ENCODE measurements around the gene SUDS3.
"Not testable (repeated sequence)": the region's sequence is repeated elsewhere in the genome, so short reads cannot be mapped to it uniquely, and the experiment has no call there.

Gene SUDS3

DNA sequence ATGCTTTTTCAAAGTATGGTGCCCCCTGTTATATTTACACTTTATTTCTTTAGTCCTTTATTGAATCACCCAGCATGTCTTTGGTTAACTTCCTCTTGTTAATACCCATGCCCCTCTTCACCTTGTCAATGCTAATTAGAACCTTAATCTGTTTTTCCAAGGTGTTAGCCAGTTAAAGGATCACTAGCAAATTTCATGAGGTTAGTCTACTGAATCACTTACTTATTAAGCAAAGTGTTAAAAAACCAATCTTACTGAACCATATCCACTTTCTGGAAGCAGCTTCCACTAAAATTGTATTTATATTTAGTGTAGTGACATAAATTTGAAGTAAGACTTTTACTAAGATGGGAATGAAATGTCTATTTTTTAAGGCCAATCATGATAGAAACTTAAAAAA lies 31.5 kb upstream of the SUDS3 start:
- TF ChIP-seq, protein P1, sequence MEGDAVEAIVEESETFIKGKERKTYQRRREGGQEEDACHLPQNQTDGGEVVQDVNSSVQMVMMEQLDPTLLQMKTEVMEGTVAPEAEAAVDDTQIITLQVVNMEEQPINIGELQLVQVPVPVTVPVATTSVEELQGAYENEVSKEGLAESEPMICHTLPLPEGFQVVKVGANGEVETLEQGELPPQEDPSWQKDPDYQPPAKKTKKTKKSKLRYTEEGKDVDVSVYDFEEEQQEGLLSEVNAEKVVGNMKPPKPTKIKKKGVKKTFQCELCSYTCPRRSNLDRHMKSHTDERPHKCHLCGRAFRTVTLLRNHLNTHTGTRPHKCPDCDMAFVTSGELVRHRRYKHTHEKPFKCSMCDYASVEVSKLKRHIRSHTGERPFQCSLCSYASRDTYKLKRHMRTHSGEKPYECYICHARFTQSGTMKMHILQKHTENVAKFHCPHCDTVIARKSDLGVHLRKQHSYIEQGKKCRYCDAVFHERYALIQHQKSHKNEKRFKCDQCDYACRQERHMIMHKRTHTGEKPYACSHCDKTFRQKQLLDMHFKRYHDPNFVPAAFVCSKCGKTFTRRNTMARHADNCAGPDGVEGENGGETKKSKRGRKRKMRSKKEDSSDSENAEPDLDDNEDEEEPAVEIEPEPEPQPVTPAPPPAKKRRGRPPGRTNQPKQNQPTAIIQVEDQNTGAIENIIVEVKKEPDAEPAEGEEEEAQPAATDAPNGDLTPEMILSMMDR (IDR thresholded peaks at IDR 0.05; ENCODE audit: extremely low read depth, insufficient read depth, missing control alignments): no peak
- no peak for DNase-seq (ENCODE audit: low spot score)
- in situ Hi-C loops (cut with MboI; ENCODE audit: low pct_unique_long_range_greater_than_20kb, low sequenced_read_pairs, unreplicated experiment): no loop called here

- DNase-seq (ENCODE audit: low spot score): no peak
- TF ChIP-seq, protein P1 (IDR thresholded peaks at IDR 0.05; ENCODE audit: extremely low read depth, insufficient read depth, missing control alignments): no peak
- in situ Hi-C loops (cut with MboI; ENCODE audit: low pct_unique_long_range_greater_than_20kb, low sequenced_read_pairs, unreplicated experiment): no loop called here
Measured at GRCh38 chr12:118345355-118345754, 31.0 kb upstream of the SUDS3 start.

- in situ Hi-C loops (cut with MboI; ENCODE audit: low pct_unique_long_range_greater_than_20kb, low sequenced_read_pairs, unreplicated experiment): no loop called here
- TF ChIP-seq, protein P1 (IDR thresholded peaks at IDR 0.05; ENCODE audit: extremely low read depth, insufficient read depth, missing control alignments): no peak
- DNase-seq (ENCODE audit: low spot score): no peak
Measured at GRCh38 chr12:118346895-118347294, 29.5 kb upstream of the SUDS3 start.

- TF ChIP-seq, protein P1 (IDR thresholded peaks at IDR 0.05; ENCODE audit: extremely low read depth, insufficient read depth, missing control alignments): no peak
- no peak for DNase-seq (ENCODE audit: low spot score)
- in situ Hi-C loops (cut with MboI; ENCODE audit: low pct_unique_long_range_greater_than_20kb, low sequenced_read_pairs, unreplicated experiment): no loop called here
Measured at GRCh38 chr12:118347916-118348315, 28.4 kb upstream of the SUDS3 start.

DNA sequence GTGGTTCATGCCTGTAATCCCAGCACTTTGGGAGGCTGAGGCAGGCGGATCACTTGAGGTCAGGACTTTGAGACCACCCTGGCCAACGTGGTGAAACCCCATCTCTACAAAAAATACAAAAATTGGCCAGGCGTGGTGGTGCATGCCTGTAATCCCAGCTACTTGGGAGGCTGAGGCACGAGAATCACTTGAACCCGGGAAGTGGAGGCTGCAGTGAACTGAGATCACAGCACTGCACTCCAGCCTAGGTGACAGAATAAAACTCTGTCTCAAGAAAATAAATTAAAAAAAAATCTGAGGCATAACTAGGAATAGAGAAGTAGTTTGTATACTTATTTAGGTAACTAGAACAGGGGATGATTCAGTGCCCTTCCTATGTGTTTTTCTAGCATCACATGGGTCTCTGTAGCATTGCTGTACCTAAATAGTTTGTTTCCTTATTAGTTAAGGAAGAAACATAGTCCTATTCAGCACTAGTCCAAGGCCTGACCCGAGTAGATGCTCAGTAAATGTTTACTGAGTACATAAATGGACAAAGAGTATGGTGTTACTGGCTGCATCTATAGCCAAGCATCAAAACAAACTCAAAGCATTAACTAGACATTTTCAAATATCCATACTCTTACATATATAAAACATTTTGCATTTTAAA lies 25.3 kb upstream of the SUDS3 start:
- no peak for DNase-seq (ENCODE audit: low spot score)
- in situ Hi-C loops (cut with MboI; ENCODE audit: low pct_unique_long_range_greater_than_20kb, low sequenced_read_pairs, unreplicated experiment): loop anchor here (10.0 kb wide), 1 partner anchor 166 kb away; no protein-coding TSS in a partner anchor
- TF ChIP-seq, protein P1 (IDR thresholded peaks at IDR 0.05; ENCODE audit: extremely low read depth, insufficient read depth, missing control alignments): no peak

- DNase-seq (ENCODE audit: low spot score): no peak
- in situ Hi-C loops (cut with MboI; ENCODE audit: low pct_unique_long_range_greater_than_20kb, low sequenced_read_pairs, unreplicated experiment): loop anchor here (10.0 kb wide), 1 partner anchor 169 kb away; no protein-coding TSS in a partner anchor
- TF ChIP-seq, protein P1 (IDR thresholded peaks at IDR 0.05; ENCODE audit: extremely low read depth, insufficient read depth, missing control alignments): no peak
Measured at GRCh38 chr12:118353721-118354120, 22.6 kb upstream of the SUDS3 start.

GRCh38 chr12:118354503-118354902 lies 21.9 kb upstream of the SUDS3 start:
- not testable (repeated sequence) for DNase-seq (ENCODE audit: low spot score)
- in situ Hi-C loops (cut with MboI; ENCODE audit: low pct_unique_long_range_greater_than_20kb, low sequenced_read_pairs, unreplicated experiment): loop anchor here (10.0 kb wide), 1 partner anchor 170 kb away; no protein-coding TSS in a partner anchor
